Esophagus squamous epithelium (tissue), 5 donors: ENCODE measurements around the gene VAV2. TPM values are rescaled to one million over a fixed set of nuclear protein-coding genes. Genes with fewer than 3 reads are reported as not detected.

ENCODE experiments used
- DNase-seq: peaks from one replicate; lab custom pipeline; 2025; lab: John Stamatoyannopoulos, UW
- H3K27ac ChIP-seq, 4 donors: fragments of 200-600 bp; sonication (generic); one replicate each; pipeline ENCODE4 v1.5.1; 2016 to 2019; ENCODE audit warnings: mild to moderate bottlenecking in 1 of 4
- H3K27me3 ChIP-seq, 4 donors: fragments of 200-600 bp; sonication (generic); 1 replicate in 3 of 4; 2 replicates in 1 of 4; pipeline versions ENCODE4 v1.5.1 to v1.6.0; 2017 to 2021; ENCODE audit warnings: antibody characterized with exemption in 1 of 4
- H3K36me3 ChIP-seq, 3 donors: fragments of 200-600 bp; sonication (generic); one replicate each; pipeline ENCODE4 v1.5.1; 2016 to 2019
- H3K4me1 ChIP-seq, 3 donors: fragments of 200-600 bp; sonication (generic); one replicate each; pipeline ENCODE4 v1.5.1; 2017 to 2019
- H3K4me3 ChIP-seq, 4 donors: fragments of 200-600 bp; sonication (generic); 1 replicate in 3 of 4; 2 replicates in 1 of 4; pipeline ENCODE4 v1.5.1; 2016 to 2019; ENCODE audit warnings: mild to moderate bottlenecking in 2 of 4, moderate library complexity in 1 of 4
- H3K9me3 ChIP-seq, 3 donors: fragments of 200-600 bp; sonication (generic); one replicate each; pipeline ENCODE4 v1.5.1; 2016 to 2019
- CTCF ChIP-seq, 6 experiments: fragments of 450-650 bp in 4 of 6; fragments of 200-600 bp in 2 of 6; sonication (generic) in 2 of 6; IDR thresholded peaks; one replicate each; pipeline ENCODE4 v1.5.1; 2016 to 2019; ENCODE audit warnings: antibody characterized with exemption in 6 of 6, mild to moderate bottlenecking in 4 of 6, moderate library complexity in 4 of 6
- POLR2A ChIP-seq, 4 donors: fragments of 450-650 bp; IDR thresholded peaks; one replicate each; pipeline ENCODE4 v1.6.1; 2017; ENCODE audit warnings: antibody characterized with exemption in 4 of 4, mild to moderate bottlenecking in 4 of 4, moderate library complexity in 3 of 4
- WGBS, 2 donors: methylation state at CpG; one replicate each; pipeline ENCODE4 v1.1.5; 2018; 5-methylcytosine and 5-hydroxymethylcytosine counted together
- intact Hi-C: fragments of 100-400 bp; cut with DNase I; formaldehyde crosslinking; loops from one replicate; pipeline ENCODE4 v1.15.0; 2022
- total RNA-seq, 4 donors: library from RNA; depleted of rRNA; stranded (reverse); fragments of >200 nt; gene quantifications; one replicate each; pipeline ENCODE4 v1.1.0, GENCODE V29; 2016
- donor health status: DM: yes; HTN: yes; CAD: no.

VAV2 gene
- total RNA-seq, 4 donors from 2014 or later = 3.8 to 7.6 (median 5.7) TPM

DNA sequence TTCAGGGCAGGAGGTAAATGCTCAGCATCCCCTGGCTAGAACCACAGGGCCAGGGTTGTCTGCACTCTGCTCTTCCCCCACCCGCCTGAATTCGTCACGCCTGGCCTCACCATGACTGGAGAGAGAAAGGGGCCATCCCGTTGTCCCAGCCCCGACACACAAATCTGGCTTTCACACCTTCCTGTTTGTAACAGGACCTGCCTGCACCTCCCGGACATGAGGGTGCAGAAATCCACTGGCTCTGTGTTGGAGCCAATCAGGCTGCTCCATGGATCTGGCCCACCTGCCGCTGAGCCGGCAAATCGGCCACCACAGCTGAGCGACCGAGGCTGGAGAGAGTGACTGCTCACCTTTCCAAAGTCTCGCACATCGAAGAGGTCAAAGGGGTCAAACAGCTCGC is 53.4 kb downstream of the VAV2 start:
- DNase-seq = no peak
- Histone ChIP-seq H3K27me3 (no peaks in the 10 kb centered on the region), H3K36me3 (peaks cover 0 to 17% (median 0%) of the 10 kb centered on the region in 3 donors), H3K27ac (no peak overlapping the region), H3K4me3 (no peak overlapping the region), H3K4me1 (peaks cover 0 to 14% (median 0%) of the 10 kb centered on the region in 3 donors), H3K9me3 (no peaks in the 10 kb centered on the region)
- TF ChIP-seq CTCF (IDR thresholded peaks at IDR 0.05) = no peak
- TF ChIP-seq POLR2A (IDR thresholded peaks at IDR 0.05) = no peak
- intact Hi-C loops = no loop called here
- 83 to 91% methylated on average over 1 to 14 of the region's 14 CpGs for WGBS, 2 donors

- WGBS, 2 donors = 93% methylated on average over 8 of the region's 10 CpGs
- Histone ChIP-seq H3K4me3 (no peak overlapping the region), H3K4me1 (peaks cover 0 to 14% (median 0%) of the 10 kb centered on the region in 3 donors), H3K27ac (no peak overlapping the region), H3K36me3 (peaks cover 0 to 17% (median 0%) of the 10 kb centered on the region in 3 donors), H3K9me3 (no peaks in the 10 kb centered on the region), H3K27me3 (no peaks in the 10 kb centered on the region)
- TF ChIP-seq POLR2A (IDR thresholded peaks at IDR 0.05) (no peak), CTCF (IDR thresholded peaks at IDR 0.05) (no peak)
- DNase-seq = no peak
- intact Hi-C loops = no loop called here
Observed at GRCh38 chr9:133938086-133938485, 54.0 kb downstream of the VAV2 start.

DNA sequence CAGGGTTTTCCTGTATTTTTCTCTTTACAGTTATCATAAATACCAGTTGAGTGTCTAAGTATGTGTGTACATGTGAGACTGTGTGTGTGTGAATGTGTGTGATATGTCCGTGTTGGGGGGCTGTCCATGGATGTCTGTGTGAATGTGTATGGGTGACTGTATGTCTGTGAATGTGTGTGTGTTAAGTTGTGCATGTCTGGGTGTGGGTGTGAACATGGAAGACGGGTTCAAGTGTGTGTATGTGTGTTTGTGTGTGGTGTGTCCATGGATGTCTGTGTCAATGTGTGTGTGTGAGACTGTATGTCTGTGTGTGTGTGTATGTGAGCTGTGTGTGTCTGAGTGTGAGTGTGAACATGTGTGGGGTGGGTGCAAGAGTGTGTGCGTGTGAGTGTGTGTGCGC is 55.0 kb downstream of the VAV2 start:
- intact Hi-C loops = no loop called here
- WGBS, 2 donors = 51 to 73% methylated on average over 4 of the region's 4 CpGs
- no peak for DNase-seq

GRCh38 chr9:133935328-133936005 is 56.7 kb downstream of the VAV2 start:
- H3K9me3 ChIP-seq = no peaks in the 10 kb centered on the region
- H3K4me3 ChIP-seq = no peak overlapping the region
- TF ChIP-seq POLR2A (IDR thresholded peaks at IDR 0.05) (no peak), CTCF (IDR thresholded peaks at IDR 0.05) (no peak)
- no peak overlapping the region for H3K27ac ChIP-seq
- H3K36me3 ChIP-seq = peaks cover 0 to 17% (median 0%) of the 10 kb centered on the region in 3 donors
- H3K27me3 ChIP-seq = no peaks in the 10 kb centered on the region
- intact Hi-C loops = no loop called here
- no peak for DNase-seq
- H3K4me1 ChIP-seq = peaks cover 0 to 28% (median 0%) of the 10 kb centered on the region in 3 donors
- WGBS, 2 donors = 75 to 82% methylated on average over 7 to 8 of the region's 27 CpGs

More for the DNA sequence above, 55.0 kb downstream of the VAV2 start:
- Histone ChIP-seq H3K9me3 (no peaks in the 10 kb centered on the region), H3K27ac (no peak overlapping the region), H3K27me3 (no peaks in the 10 kb centered on the region), H3K4me3 (no peak overlapping the region), H3K36me3 (peaks cover 0 to 17% (median 0%) of the 10 kb centered on the region in 3 donors), H3K4me1 (peaks cover 0 to 23% (median 0%) of the 10 kb centered on the region in 3 donors)
- no peak for TF ChIP-seq CTCF (IDR thresholded peaks at IDR 0.05)

- H3K27me3 ChIP-seq = no peaks in the 10 kb centered on the region
- DNase-seq = no peak
- H3K4me1 ChIP-seq = peaks cover 0 to 28% (median 0%) of the 10 kb centered on the region in 3 donors
- no peak overlapping the region for H3K4me3 ChIP-seq
- H3K27ac ChIP-seq = no peak overlapping the region
- intact Hi-C loops = no loop called here
- H3K9me3 ChIP-seq = no peaks in the 10 kb centered on the region
- peaks cover 0 to 17% (median 0%) of the 10 kb centered on the region in 3 donors for H3K36me3 ChIP-seq
- 93 to 100% methylated on average over 5 to 8 of the region's 19 CpGs for WGBS, 2 donors
- TF ChIP-seq POLR2A (IDR thresholded peaks at IDR 0.05) (no peak), CTCF (IDR thresholded peaks at IDR 0.05) (no peak)
Observed at GRCh38 chr9:133934482-133935232, 57.5 kb downstream of the VAV2 start.
